WTC11 (cell line): Measurements from ENCODE around the gene COG3.

ENCODE experiments used
- ATF3 ChIP-seq: sonication (generic); formaldehyde crosslinking; conservative IDR thresholded peaks from 2 replicates; pipeline ENCODE4 v1.8.1; 2022; ENCODE audit warnings: mild to moderate bottlenecking, missing genetic modification reagents
- CREM ChIP-seq: sonication (generic); formaldehyde crosslinking; IDR thresholded peaks from 2 replicates; pipeline ENCODE4 v1.8.1; 2022; ENCODE audit warnings: mild to moderate bottlenecking, missing genetic modification reagents, moderate library complexity
- CTCF ChIP-seq: fragments of 200-600 bp; IDR thresholded peaks from 2 replicates; pipeline ENCODE4 v1.8.0; 2022; ENCODE audit warnings: antibody characterized with exemption
- FOXP4 ChIP-seq: sonication (generic); formaldehyde crosslinking; IDR thresholded peaks from 2 replicates; pipeline ENCODE4 v1.8.0; 2022; ENCODE audit warnings: mild to moderate bottlenecking, missing genetic modification reagents
- PRRX2 ChIP-seq: fragments of 250-450 bp; sonication (Bioruptor Pico); IDR thresholded peaks from 2 replicates; pipeline ENCODE4 v1.8.0; 2021; ENCODE audit warnings: mild to moderate bottlenecking

GRCh38 chr13:45584816-45585215, 120.1 kb downstream of the COG3 start:
- no peak for TF ChIP-seq PRRX2 (CRISPR knock-in tag)
- no peak for TF ChIP-seq CREM (CRISPR knock-in tag)
- TF ChIP-seq CTCF: no peak
- no peak for TF ChIP-seq FOXP4 (CRISPR knock-in tag)
- no peak for TF ChIP-seq ATF3 (CRISPR knock-in tag)
